K562 (cell line): ENCODE data around the gene HDAC7. TPM values are rescaled to one million over a fixed set of nuclear protein-coding genes. Genes with fewer than 3 reads are reported as not detected.

Experiments used
- CHAMP1 ChIP-seq: fragments of 450-650 bp; IDR thresholded peaks from 2 replicates; pipeline ENCODE4 v1.6.1; 2016; ENCODE audit warnings: mild to moderate bottlenecking
- CLOCK ChIP-seq: fragments of 250-450 bp; sonication (Bioruptor Pico); IDR thresholded peaks from 2 replicates; pipeline ENCODE4 v1.4.0; 2020; ENCODE audit warnings: mild to moderate bottlenecking, moderate library complexity, borderline replicate concordance
- GABPA ChIP-seq: fragments of 200-800 bp; sonication (Bioruptor generic); conservative IDR thresholded peaks from 2 replicates; pipeline ENCODE4 v1.6.1; 2016; ENCODE audit warnings: low read depth, missing genetic modification characterization, missing compliant biosample characterization
- KLF10 ChIP-seq: fragments of 250-450 bp; sonication (Bioruptor Pico); IDR thresholded peaks from 2 replicates; pipeline ENCODE4 v1.6.1; 2021; ENCODE audit warnings: matching md5 sums
- MLX ChIP-seq, 2 experiments: fragments of 450-650 bp in 1 of 2; sonication (generic) in 1 of 2; formaldehyde crosslinking; conservative IDR thresholded peaks; 2 replicates each; pipeline versions ENCODE4 v1.4.0 to v1.8.1; 2020 to 2022; ENCODE audit warnings: mild to moderate bottlenecking in 1 of 2, missing genetic modification reagents in 1 of 2
- NFIX ChIP-seq: fragments of 250-450 bp; sonication (Bioruptor Pico); IDR thresholded peaks from 2 replicates; pipeline ENCODE4 v1.4.0; 2020; ENCODE audit warnings: low read depth, mild to moderate bottlenecking, moderate library complexity
- NUFIP1 ChIP-seq: fragments of 450-650 bp; IDR thresholded peaks from 2 replicates; pipeline ENCODE4 v1.6.1; 2018; ENCODE audit not compliant: partially characterized antibody
- POLR2AphosphoS2 ChIP-seq: IDR thresholded peaks from 2 replicates; pipeline ENCODE4 v1.6.1; 2012; ENCODE audit warnings: low read length, improper control_type of control experiment
- POLR2H ChIP-seq: IDR thresholded peaks from 2 replicates; pipeline ENCODE4 v1.6.1; 2016; ENCODE audit warnings: missing genetic modification characterization, low read depth, mild to moderate bottlenecking, control low read depth, missing compliant biosample characterization, moderate library complexity
- SP1 ChIP-seq: sonication (generic); formaldehyde crosslinking; IDR thresholded peaks from 2 replicates; pipeline ENCODE4 v1.8.1; 2022; ENCODE audit warnings: mild to moderate bottlenecking, missing genetic modification reagents
- SRF ChIP-seq, 2 experiments: fragments of 250-450, 450-650 bp in 1 of 2; sonication (Bioruptor Pico) in 1 of 2; sonication (generic) in 1 of 2; formaldehyde crosslinking; IDR thresholded peaks; 2 replicates each; pipeline versions ENCODE4 v1.5.0 to v1.5.1; 2020 to 2022; ENCODE audit warnings: mild to moderate bottlenecking in 1 of 2, missing genetic modification reagents in 1 of 2
- TBL1XR1 ChIP-seq, 2 experiments: IDR thresholded peaks; 2 replicates each; pipeline ENCODE4 v1.6.1; 2012; ENCODE audit warnings: improper control_type of control experiment in 2 of 2, low read length in 2 of 2, mild to moderate bottlenecking in 1 of 2
- TSC22D4 ChIP-seq: fragments of 450-650 bp; IDR thresholded peaks from 2 replicates; pipeline ENCODE4 v1.6.1; 2016; ENCODE audit warnings: missing genetic modification characterization, missing biosample characterization, control low read depth
- USF2 ChIP-seq: sonication (generic); formaldehyde crosslinking; IDR thresholded peaks from 2 replicates; pipeline ENCODE4 v1.5.0; 2020; ENCODE audit warnings: missing genetic modification reagents
- ZNF12 ChIP-seq: sonication (generic); formaldehyde crosslinking; IDR thresholded peaks from 2 replicates; pipeline ENCODE4 v1.4.0; 2020; ENCODE audit warnings: mild to moderate bottlenecking, missing genetic modification reagents
- ZNF217 ChIP-seq: sonication (generic); formaldehyde crosslinking; IDR thresholded peaks from 2 replicates; pipeline ENCODE4 v1.8.0; 2022; ENCODE audit warnings: mild to moderate bottlenecking, missing genetic modification reagents
- ZNF239 ChIP-seq: fragments of 250-450 bp; sonication (Bioruptor Pico); IDR thresholded peaks from 2 replicates; pipeline ENCODE4 v1.4.0; 2020; ENCODE audit warnings: mild to moderate bottlenecking
- ZNF395 ChIP-seq: fragments of 200-800 bp; sonication (Bioruptor generic); IDR thresholded peaks from 2 replicates; pipeline ENCODE4 v1.6.1; 2017; ENCODE audit warnings: missing genetic modification characterization, missing compliant biosample characterization
- ZNF583 ChIP-seq: fragments of 250-450 bp; sonication (Bioruptor Pico); IDR thresholded peaks from 2 replicates; pipeline ENCODE4 v1.4.0; 2020
- ZNF764 ChIP-seq: fragments of 250-450 bp; sonication (Bioruptor Pico); IDR thresholded peaks from 2 replicates; pipeline ENCODE4 v1.4.0; 2020; ENCODE audit warnings: low read depth, mild to moderate bottlenecking, moderate library complexity
- polyA plus RNA-seq, 8 experiments: library from polyadenylated mRNA; depleted of rRNA in 4 of 8; stranded (reverse) in 5 of 8; unstranded in 3 of 8; fragments of >200 nt; fragmentation: Nextera tagmentation in 2 of 8; fragmentation: Illumina TruSeq in 1 of 8; extraction: Ambion mirVana in 2 of 8; extraction: Trizol in 1 of 8; gene quantifications; 2 replicates each; pipeline versions ENCODE4 v1.2.1 to v1.2.3, GENCODE V29; 2011 to 2014; ENCODE audit warnings: inconsistent platforms in 1 of 8, missing spikeins in 1 of 8
- total RNA-seq, 7 experiments: library from RNA; depleted of rRNA in 6 of 7; stranded (reverse); fragments of >200 nt in 6 of 7; fragmentation: Illumina TruSeq in 2 of 7; extraction: Trizol in 2 of 7; gene quantifications; 2 replicates each; pipeline versions ENCODE4 v1.2.1 to v1.2.3, GENCODE V29; 2011 to 2021; ENCODE audit warnings: low replicate concordance in 1 of 7

Gene HDAC7
- total and polyA plus RNA-seq, 9 of the 15 experiments (the other 6 are each of a cell fraction or from before 2014, with no cell fraction given): 2.5 to 129 (median 31.1) TPM

- TF ChIP-seq CHAMP1 (no peak), ZNF395 (CRISPR knock-in tag) (peak; percentile 64), MLX (CRISPR knock-in tag; conservative IDR thresholded peaks at IDR 0.05) (no peak), NFIX (CRISPR knock-in tag) (no peak), NUFIP1 (no peak), ZNF239 (CRISPR knock-in tag) (peak; percentile 53; the same call in 1 of the 2 replicates), POLR2AphosphoS2 (no peak), POLR2H (tag) (no peak), TSC22D4 (tag) (no peak), CLOCK (CRISPR knock-in tag) (no peak), USF2 (no peak), ZNF12 (CRISPR knock-in tag) (no peak), SP1 (CRISPR knock-in tag) (no peak), SRF (CRISPR knock-in tag; IDR thresholded peaks at IDR 0.05) (no peak), ZNF583 (CRISPR knock-in tag) (no peak), KLF10 (CRISPR knock-in tag) (no peak), ZNF764 (CRISPR knock-in tag) (no peak), TBL1XR1 (IDR thresholded peaks at IDR 0.05; ENCODE audit: low read length in 2 of 2) (peak; percentile 57 to 72; a peak in 2 of 4 replicates), ZNF217 (CRISPR knock-in tag) (no peak), GABPA (no peak)
Observed at GRCh38 chr12:47777741-47778558, 41.8 kb downstream of the HDAC7 start (continued).
